ENCODE measurements around the gene C1QTNF3.

DNA sequence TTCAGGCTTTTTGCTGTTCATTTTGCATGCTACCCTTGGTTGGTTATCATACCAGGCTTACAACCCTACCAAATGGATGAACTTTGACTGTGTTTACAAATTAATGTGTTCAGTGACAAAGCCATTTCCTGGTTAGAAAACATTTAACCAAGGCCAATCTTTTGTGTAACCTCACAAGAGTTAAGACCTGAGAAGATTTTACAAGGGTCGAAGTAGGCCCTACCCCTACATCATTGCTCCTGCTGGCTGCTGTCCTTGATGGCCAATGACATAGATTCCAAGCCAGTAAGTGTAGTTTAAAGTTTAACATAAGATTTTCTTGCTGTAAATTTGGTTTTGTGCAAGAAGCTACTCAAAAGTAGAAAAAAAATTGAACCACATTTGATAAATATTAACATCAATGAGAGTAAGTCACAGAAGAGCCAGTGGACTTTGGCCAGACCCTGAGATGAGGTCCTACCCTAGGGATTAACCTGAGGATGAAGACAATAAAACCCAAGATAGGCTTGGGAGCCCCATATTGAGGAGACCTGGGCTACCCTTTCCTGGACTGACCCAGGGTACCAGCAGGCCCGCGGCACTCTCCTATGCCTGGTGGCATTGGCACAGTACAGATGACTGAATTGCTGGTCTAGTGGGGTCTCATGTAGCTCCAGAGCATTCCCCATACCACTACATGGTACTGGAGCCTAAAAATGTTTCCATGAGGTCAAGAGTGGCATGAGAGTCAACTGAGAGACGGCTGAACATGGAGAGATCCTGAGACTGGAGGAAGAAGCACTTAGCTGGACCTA is 8.3 kb downstream of the C1QTNF3 start:
- TF ChIP-seq, protein P1, sequence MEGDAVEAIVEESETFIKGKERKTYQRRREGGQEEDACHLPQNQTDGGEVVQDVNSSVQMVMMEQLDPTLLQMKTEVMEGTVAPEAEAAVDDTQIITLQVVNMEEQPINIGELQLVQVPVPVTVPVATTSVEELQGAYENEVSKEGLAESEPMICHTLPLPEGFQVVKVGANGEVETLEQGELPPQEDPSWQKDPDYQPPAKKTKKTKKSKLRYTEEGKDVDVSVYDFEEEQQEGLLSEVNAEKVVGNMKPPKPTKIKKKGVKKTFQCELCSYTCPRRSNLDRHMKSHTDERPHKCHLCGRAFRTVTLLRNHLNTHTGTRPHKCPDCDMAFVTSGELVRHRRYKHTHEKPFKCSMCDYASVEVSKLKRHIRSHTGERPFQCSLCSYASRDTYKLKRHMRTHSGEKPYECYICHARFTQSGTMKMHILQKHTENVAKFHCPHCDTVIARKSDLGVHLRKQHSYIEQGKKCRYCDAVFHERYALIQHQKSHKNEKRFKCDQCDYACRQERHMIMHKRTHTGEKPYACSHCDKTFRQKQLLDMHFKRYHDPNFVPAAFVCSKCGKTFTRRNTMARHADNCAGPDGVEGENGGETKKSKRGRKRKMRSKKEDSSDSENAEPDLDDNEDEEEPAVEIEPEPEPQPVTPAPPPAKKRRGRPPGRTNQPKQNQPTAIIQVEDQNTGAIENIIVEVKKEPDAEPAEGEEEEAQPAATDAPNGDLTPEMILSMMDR (IDR thresholded peaks at IDR 0.05; ENCODE audit: low read depth, low read length, poor library complexity, severe bottlenecking), result no peak
- TF ChIP-seq EZH2phosphoT487 (IDR thresholded peaks at IDR 0.05; ENCODE audit: borderline replicate concordance, low read length), result no peak

Measured in DOHH2 (cell line).